NCI-H526 treated with DMSO at 0.1 percent for 48 hours (cell line): ENCODE measurements around the gene TTYH3.
"Not testable (repeated sequence)": the region's sequence is repeated elsewhere in the genome, so short reads cannot be mapped to it uniquely, and the experiment has no call there.

Experiments used
- DNase-seq: peaks from one replicate; lab custom pipeline; 2025; lab: John Stamatoyannopoulos, UW

Gene TTYH3

GRCh38 chr7:2602406-2603043 lies 29.3 kb upstream of the TTYH3 start:
- no peak for DNase-seq

DNA sequence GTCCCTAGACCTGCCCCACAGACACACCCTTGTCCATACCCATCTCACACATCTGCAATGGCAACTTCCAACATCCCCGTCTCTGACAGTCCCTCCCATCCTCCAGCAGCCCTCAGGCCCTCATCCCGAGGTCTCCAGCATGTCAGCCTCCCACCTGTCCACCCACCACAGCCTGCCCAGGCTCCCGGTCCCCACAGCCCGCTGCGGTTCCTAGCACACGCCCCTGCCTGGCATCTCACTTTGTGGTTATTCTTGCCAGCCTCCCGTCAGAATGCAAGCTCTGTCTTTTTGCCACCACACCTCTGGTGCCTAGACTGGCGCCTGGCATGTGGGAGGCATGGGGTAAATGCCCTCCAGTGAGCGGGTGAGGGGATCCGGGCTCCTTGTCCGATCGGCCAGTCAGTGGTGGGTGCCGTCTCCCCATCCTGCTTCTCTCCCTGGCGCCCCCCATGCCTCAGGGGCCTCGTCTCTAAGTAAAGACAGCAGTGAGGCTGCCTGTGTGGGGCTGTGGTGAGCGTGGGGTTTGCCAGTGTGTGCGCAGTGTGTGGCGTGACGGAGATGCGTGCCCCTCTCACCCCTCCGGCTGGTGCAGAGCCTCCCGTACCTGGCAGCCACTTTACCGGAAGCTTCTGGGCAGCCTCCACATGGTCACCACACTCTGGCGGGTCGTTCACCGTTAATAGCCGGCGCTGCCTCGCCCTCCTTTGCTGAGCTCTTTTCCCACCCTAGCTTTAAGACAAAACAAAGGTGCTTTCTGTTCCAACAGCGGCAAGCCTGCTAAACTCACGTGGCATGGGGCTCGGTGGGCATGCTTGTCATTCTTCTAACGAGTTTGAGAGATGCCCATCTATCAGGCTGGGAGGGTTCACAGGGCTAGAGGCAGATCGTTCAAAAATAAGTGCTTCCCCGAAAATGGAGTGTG lies 28.5 kb upstream of the TTYH3 start:
- no peak for DNase-seq

GRCh38 chr7:2604608-2605174 lies 27.1 kb upstream of the TTYH3 start:
- DNase-seq = no peak

DNA sequence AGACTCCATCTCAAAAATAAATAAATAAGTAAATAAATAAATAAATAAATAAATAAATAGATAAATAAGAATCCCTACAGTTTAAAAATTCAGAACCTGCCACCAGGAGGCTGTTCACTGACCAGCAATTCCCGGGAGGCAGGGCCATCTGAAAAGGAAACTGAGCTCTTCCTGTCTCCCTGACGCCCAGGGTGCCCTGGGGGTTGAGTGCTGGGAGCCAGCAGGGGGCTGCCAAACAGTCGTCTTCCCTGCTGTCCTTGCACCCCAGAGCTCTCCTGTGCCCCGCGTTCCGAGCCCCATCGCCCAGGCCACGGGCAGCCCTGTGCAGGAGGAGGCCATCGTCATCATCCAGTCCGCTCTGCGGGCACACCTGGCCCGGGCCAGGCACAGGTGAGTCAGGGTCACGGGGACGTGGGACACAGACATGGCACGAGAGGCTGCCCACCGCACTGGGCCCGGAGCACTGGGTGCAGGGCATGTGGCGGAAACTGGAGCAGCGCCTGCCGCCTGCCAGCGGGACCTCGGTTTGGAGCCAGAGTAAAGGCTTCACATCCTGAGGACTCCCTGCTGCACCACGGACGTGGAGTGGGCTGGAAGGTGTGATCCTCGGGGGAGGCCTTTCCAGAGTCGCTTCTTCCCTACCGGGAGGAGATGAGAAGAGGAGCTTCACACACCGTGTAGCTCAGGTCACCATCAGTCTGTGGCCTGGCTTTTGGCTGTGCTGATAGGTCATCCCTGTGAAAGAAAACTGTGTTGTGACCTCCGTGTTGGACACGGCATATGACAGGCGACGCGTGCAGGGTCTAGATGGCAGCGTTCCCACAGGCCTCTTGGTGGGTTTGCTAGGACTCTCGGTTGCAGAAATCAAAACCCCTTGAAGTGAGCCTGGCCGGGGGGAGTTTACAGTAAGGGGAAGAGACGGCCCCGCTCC lies 25.9 kb upstream of the TTYH3 start:
- DNase-seq = no peak

- DNase-seq = no peak
Observed at GRCh38 chr7:2606539-2606936, 25.2 kb upstream of the TTYH3 start.

GRCh38 chr7:2607122-2607922 lies 24.5 kb upstream of the TTYH3 start:
- DNase-seq = no peak

DNA sequence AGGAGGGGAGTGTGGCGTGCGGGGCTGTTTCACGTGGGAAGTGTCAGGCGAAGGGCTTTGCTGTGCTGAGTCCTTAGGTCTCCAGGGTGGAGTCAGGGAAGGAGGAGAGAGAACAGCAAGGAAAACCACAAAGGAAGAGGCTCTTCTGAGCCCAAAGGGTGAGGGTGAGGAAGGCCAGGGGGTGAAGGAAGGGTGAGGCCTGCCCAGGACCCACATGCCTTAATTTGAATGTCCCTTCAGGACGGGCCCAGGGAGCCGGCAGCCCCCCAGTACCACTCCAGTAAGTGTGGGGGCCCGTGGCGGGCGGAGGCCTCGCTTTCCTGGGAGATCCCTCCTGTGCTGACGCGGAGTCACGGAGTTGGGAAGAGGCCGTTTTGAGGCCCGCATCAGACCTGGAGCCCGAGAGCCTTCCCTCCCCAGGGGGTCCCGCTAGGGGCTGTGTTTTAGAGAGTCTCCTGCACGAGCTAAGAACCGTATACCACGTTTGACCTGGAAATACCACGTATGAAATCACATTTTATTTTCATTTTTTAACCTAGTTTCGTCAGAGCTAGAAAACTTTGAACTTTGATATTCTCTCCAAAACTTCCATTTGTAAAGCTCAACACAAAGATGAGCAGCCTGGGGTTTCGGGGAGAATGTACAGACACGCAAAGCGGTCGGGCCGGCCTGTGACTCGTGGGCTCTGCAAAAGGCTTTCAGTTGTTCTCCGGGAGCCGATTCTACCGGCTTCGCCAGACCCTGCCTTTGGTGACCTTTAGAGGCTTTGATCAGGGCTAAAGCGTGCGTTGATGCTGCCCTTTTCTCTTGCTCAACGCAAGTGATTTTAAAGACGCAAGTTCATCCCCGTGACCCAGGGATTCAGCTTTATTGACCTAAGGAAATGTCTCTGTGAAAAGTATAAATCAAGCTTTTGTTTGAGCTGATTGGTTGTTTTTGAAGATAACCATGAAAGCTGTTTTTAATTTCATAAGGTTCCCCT lies 23.6 kb upstream of the TTYH3 start:
- DNase-seq = no peak

- DNase-seq = no peak
Observed at GRCh38 chr7:2608921-2609411, 22.8 kb upstream of the TTYH3 start.

DNA sequence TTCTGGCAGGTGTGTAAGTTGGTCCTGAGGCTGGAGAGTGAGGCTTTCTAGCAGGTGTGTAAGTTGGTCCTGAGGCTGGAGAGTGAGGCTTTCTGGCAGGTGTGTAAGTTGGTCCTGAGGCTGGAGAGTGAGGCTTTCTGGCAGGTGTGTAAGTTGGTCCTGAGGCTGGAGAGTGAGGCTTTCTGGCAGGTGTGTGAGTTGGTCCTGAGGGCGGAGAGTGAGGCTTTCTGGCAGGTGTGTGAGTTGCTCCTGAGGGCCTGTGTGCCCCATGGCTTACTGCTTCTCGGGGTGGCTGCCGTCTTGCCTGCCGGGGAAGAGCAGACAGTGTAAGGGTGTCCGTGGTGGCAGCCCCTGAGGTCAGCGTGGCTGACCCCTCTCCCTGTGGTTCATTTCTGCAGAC lies 22.1 kb upstream of the TTYH3 start:
- not testable (repeated sequence) for DNase-seq

- DNase-seq = no peak
Observed at GRCh38 chr7:2610466-2610865, 21.3 kb upstream of the TTYH3 start.

GRCh38 chr7:2610898-2611297 lies 20.9 kb upstream of the TTYH3 start:
- DNase-seq = no peak

DNA sequence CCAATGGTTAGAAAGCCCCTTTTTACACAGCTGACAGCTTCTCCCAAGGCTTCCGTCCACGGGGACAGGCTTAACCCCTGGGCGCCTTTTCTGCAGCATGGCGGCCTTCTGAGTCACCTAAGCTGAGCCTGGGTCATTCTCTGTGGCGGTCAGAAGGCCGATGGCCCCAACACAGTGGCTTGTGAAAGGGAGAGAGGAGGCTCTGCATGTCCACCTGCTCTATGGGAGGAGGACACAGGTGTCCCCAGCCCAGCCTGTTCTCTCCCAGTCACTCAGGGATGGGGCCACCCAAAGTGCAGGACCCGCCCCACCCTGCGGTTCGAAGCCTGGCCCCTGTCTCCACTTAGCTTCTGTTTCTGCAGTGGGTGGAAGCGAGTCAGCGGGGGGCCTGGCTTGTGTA lies 20.4 kb upstream of the TTYH3 start:
- no peak for DNase-seq

- no peak for DNase-seq
Observed at GRCh38 chr7:2611922-2612321, 19.9 kb upstream of the TTYH3 start.

GRCh38 chr7:2612445-2613097 lies 19.2 kb upstream of the TTYH3 start:
- DNase-seq = no peak

DNA sequence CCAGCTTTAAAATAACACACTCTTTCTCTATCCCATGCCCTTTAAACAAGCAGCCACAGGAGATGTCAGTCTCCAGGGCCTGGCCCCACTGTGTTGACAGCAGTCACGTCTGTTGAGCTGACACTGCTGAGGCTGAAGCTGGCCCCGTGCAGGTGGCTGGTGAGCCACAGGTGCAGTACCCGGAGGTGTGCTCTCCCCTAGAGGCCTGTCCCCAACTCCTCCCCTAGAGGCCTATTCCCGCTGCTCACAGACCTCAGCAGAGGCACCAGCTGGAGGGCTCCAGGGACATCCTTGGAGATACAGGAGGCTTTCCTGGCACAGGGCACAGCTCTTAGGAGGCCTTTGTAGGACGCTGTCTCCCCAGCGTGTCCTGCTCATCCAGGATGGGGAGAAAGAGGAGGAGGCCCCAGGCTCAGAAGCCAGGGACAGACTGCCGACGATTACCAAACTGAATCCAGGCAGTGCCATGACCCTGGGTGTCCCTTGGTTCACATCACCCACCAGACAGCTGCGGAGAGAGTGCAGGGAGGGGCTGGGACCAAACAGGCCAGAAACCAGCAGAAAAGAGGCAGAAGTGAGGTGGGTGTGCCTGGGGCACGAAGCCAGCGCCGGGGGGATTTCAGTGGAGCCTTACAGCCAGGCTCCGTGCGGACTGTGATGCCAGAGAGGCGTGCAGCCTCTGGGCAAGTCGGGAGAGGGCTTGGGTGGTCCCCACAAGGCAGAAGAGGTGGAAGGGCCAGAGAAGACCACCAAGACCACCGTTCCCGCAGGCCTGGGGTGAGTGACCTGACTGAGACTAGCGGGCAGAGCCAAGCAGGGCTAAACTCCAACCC lies 18.5 kb upstream of the TTYH3 start:
- no peak for DNase-seq

DNA sequence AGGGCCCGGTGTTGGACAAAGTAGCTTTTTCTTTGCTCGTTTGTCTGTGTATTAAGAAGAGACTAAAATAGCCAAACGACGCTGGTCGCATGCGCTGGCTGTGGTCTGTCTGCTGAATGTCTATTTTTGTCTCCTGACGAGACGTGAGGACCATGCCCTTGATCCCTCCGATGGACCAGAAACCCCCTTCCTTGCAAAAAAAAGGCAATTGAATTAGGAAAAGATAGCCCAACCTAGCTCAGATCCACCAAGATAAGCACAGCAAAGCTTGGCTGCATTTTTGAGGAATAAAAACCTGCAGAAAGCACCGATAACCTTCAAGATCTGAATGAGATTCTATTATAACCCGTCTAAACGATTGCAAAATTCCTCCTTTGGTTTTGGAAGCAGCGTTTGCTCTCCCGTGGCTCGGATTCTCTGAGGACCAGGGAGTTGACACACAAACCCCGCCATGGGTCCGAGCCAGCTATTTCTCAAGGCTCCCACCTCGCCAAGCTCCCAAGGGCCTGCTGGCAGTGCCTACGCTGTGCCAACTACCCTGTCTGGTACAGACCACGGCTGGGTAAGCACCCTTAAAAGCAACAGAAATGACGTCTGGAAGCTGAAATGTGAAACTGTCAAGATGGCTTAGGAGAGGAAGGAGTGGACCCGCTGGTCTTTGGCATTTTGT lies 17.7 kb upstream of the TTYH3 start:
- no peak for DNase-seq

DNA sequence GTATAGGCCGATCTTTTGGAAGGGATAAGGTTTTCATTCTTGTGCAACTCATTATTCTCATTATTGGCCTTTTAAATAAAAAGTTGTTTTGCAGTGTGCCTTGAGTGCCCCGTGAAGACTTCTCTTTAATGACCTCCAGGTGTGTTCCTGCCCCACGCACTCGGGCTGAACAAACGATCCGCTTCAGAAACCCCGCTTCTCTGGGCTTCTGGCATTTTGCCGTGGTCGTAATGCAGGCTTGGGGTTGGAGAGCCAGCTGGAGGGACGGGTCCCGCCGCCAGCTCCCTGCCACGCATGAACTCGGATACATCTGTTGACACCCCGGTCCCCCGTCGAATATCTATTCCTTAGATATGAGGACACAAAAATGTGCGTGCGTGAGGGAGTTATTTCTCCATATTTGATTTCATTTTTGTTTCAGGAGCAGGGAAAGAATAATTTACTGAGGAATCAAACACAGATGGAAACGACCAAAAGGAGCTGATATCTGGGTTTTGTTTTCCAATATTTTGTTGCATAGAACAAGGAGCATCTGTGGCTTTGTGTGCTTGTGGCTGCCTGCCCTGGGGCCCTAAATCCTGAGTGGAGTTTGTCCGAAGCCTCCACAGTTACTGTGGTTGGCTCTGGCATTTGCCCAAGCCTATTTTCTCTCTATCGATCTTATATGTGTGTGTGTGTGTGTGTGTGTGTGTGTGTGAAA lies 17.0 kb upstream of the TTYH3 start:
- no peak for DNase-seq
